NCI-H510A (cell line): ENCODE results near the gene NKAIN4.

Experiments
- DNase-seq: peaks from one replicate; lab custom pipeline; 2025; lab: John Stamatoyannopoulos, UW

The NKAIN4 gene

GRCh38 chr20:63273635-63274380 lies 19.5 kb upstream of the NKAIN4 start:
- DNase-seq: no peak

GRCh38 chr20:63273059-63273579 lies 18.9 kb upstream of the NKAIN4 start:
- no peak for DNase-seq

- peak; percentile 90 for DNase-seq
Observed at GRCh38 chr20:63272105-63273058, 18.1 kb upstream of the NKAIN4 start, which contains the start of gene ARFGAP1. Gene ARFGAP1, plus strand, starts transcription at chr20:63272813. Its CDS starts 2,768 bp downstream, at chr20:63275581.

- DNase-seq: no peak
Observed at GRCh38 chr20:63270606-63271325, 16.5 kb upstream of the NKAIN4 start.

- no peak for DNase-seq
Observed at GRCh38 chr20:63269724-63270123, 15.5 kb upstream of the NKAIN4 start.

- DNase-seq: no peak
Observed at GRCh38 chr20:63268671-63269439, 14.6 kb upstream of the NKAIN4 start.

- DNase-seq: no peak
Observed at GRCh38 chr20:63268256-63268655, 14.0 kb upstream of the NKAIN4 start.

GRCh38 chr20:63267691-63268090 lies 13.4 kb upstream of the NKAIN4 start:
- DNase-seq: no peak

- no peak for DNase-seq
Observed at GRCh38 chr20:63265891-63266515, 11.7 kb upstream of the NKAIN4 start.

- DNase-seq: no peak
Observed at GRCh38 chr20:63264519-63264918, 10.3 kb upstream of the NKAIN4 start.

- no peak for DNase-seq
Observed at GRCh38 chr20:63264000-63264399, 9.7 kb upstream of the NKAIN4 start.

GRCh38 chr20:63262836-63263235 lies 8.6 kb upstream of the NKAIN4 start:
- no peak for DNase-seq

GRCh38 chr20:63261795-63262528 lies 7.7 kb upstream of the NKAIN4 start:
- no peak for DNase-seq

- no peak for DNase-seq
Observed at GRCh38 chr20:63261060-63261794, 7.0 kb upstream of the NKAIN4 start.

- no peak for DNase-seq
Observed at GRCh38 chr20:63260521-63260920, 6.3 kb upstream of the NKAIN4 start.

GRCh38 chr20:63259734-63260460 lies 5.6 kb upstream of the NKAIN4 start:
- DNase-seq: no peak

GRCh38 chr20:63258781-63259180 lies 4.5 kb upstream of the NKAIN4 start:
- DNase-seq: no peak

GRCh38 chr20:63257629-63258028 lies 3.4 kb upstream of the NKAIN4 start:
- DNase-seq: no peak

- DNase-seq: no peak
Observed at GRCh38 chr20:63256954-63257353, 2.7 kb upstream of the NKAIN4 start.
